GM06990 (cell line): ENCODE results near the gene PLCB3.

ENCODE experiments used
- DNase-seq: peaks from one replicate; pipeline ENCODE4 v3.0.0-alpha.2; 2011; ENCODE audit not compliant: insufficient read length; ENCODE audit errors: extremely low read depth
- H3K27me3 ChIP-seq: replicated peaks from 2 replicates; pipeline ENCODE4 v1.6.0; 2011; ENCODE audit warnings: low read length; ENCODE audit not compliant: control insufficient read depth, insufficient read depth
- H3K36me3 ChIP-seq: 2 replicates; pipeline ENCODE4 v1.5.1; 2011; ENCODE audit warnings: low read length; ENCODE audit not compliant: control insufficient read depth, insufficient read depth
- H3K4me3 ChIP-seq: replicated peaks from 2 replicates; pipeline ENCODE4 v1.5.1; 2011; ENCODE audit warnings: low read depth, mild to moderate bottlenecking, control low read depth, low read length
- TF ChIP-seq, protein P1 (sequence below): IDR thresholded peaks from 2 replicates; pipeline ENCODE4 v1.5.1; 2011; ENCODE audit warnings: low read length, control low read depth, mild to moderate bottlenecking, inconsistent platforms; ENCODE audit not compliant: insufficient read depth, poor library complexity, severe bottlenecking

Gene PLCB3

DNA sequence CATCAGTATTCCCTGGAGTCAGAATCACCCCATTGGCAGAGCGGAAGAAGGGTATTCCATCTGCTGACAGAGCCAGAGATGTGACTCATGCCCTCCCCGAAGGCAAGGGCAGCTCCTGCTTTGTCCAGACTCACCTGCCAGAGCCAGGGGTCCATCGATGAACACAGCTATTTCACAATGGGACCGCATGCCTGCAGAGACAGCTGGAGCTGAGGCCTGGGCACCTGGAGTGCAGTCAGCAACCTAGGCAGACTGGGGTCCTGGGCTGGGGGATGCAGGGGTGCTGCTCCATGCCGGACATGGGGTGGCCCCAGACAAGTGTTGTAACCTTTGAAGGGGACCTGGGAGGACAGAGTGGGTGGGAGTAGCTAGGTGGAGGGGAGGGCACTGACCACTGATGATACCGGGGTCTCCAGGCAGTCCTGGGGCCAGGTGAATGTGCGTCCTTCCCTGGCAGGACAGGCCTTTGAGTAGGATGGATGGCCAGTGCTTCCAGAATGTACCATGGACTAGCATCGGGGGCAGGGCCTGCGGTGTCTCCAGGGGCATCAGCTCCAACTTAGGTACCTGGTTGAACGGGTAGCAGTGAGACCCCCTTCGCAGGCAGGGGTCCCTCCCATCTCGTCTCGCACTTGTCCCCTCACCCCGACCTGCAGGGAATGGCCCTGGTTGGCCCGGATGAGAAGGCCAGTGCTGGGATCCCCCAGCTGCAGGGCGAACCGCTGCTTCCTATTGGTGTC lies 27.0 kb upstream of the PLCB3 start:
- DNase-seq, result no peak
- peak overlapping the region; percentile 94 for H3K4me3 ChIP-seq
- peaks cover 34% of the 10 kb centered on the region for H3K36me3 ChIP-seq
- TF ChIP-seq, protein P1, sequence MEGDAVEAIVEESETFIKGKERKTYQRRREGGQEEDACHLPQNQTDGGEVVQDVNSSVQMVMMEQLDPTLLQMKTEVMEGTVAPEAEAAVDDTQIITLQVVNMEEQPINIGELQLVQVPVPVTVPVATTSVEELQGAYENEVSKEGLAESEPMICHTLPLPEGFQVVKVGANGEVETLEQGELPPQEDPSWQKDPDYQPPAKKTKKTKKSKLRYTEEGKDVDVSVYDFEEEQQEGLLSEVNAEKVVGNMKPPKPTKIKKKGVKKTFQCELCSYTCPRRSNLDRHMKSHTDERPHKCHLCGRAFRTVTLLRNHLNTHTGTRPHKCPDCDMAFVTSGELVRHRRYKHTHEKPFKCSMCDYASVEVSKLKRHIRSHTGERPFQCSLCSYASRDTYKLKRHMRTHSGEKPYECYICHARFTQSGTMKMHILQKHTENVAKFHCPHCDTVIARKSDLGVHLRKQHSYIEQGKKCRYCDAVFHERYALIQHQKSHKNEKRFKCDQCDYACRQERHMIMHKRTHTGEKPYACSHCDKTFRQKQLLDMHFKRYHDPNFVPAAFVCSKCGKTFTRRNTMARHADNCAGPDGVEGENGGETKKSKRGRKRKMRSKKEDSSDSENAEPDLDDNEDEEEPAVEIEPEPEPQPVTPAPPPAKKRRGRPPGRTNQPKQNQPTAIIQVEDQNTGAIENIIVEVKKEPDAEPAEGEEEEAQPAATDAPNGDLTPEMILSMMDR, result no peak
- no peaks in the 10 kb centered on the region for H3K27me3 ChIP-seq

DNA sequence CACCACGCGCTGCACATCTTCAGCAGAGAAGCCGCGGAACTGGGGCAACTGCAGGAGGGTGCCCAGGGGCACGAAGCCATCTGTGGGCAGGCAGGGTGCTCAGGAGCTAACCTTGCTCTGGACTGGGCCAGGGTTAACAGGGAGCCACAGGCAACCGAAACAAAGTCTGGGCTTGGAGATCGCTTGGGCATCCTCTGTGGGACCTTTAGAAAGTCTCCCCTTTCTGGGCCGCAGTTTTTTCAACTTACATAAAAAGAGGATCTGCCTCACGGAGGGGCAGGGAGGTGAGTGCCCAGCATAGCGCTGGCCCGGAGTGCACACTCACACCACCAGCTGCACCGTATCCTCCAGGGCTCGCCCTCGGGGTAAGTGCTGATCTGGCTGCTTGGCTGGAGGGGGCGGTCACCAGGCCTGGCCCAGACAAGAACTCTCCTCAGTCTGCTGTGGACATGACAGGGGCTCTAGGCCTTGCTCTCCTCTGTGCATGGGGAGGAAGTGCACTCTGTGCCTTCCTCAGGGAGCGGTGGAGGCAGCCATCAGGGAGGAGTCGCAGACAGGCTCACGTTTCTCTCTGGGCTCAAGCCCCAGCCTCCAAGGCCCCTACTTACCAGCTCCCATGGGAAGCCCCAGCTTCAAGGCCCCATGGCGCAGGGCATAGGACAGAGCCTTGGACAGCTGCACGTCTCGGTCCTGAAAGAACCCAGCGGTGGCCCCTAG lies 26.3 kb upstream of the PLCB3 start:
- TF ChIP-seq, protein P1, result no peak
- Histone ChIP-seq H3K4me3 (peak overlapping the region; percentile 94), H3K36me3 (peaks cover 29% of the 10 kb centered on the region), H3K27me3 (no peaks in the 10 kb centered on the region)
- no peak for DNase-seq

DNA sequence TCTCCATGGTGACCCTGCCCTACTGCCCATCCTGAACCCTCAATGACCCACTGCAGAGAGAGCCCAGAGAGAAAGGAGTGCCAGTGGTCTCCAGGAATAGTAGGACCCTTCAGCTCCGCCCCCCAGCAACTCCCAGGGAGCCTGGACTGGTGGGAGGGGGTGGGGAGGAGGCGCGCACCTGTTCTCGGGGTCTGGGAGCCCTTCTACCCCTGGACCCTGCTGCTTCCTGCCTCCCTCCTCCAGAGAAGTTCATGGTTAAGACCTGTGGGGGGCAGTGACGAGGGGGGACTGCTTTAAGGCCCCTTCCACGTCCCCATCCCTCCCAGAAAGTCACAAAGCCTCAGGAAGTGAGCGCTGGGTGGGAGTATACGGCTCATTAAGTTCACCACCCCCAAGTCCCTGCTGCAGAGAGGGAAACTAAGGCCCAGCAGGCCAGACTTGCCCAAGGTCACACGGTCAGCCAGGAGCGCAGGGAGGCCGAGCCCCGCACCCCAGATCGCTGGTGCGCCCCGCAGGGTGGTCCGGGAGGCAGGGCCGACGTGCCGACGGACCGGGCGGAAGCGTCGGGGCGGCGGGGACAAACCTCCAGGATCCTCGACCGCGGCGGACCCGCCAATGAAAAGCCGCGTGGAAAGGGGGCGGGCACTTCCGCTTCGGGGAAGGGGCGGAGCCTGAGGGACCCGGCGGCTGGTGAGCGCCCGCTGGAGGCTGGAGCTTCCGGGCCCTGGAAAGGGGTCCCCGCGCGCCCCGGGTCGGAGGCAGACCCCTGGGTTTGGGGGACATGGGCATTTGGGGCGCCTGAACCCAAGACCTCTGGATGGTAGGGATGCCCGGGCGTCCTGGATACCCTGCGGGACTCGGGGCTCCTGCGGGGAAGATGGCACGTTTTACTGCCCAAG lies 25.5 kb upstream of the PLCB3 start, which contains the start of the genes NUDT22 and TRPT1:
NUDT22 (plus strand) TSS at position 667 of the 899 bp plus-strand sequence. CDS start 379 bp downstream, outside the sequence.
TRPT1 (minus strand) TSS at position 579 of the 899 bp plus-strand sequence; CDS start at position 253, 326 bp downstream.
- Histone ChIP-seq H3K36me3 (peaks cover 22% of the 10 kb centered on the region), H3K27me3 (no peaks in the 10 kb centered on the region), H3K4me3 (peak within 1 kb of the TSS; percentile 94)
- DNase-seq, result peak; percentile 92
- TF ChIP-seq, protein P1, result peak; percentile 35

DNA sequence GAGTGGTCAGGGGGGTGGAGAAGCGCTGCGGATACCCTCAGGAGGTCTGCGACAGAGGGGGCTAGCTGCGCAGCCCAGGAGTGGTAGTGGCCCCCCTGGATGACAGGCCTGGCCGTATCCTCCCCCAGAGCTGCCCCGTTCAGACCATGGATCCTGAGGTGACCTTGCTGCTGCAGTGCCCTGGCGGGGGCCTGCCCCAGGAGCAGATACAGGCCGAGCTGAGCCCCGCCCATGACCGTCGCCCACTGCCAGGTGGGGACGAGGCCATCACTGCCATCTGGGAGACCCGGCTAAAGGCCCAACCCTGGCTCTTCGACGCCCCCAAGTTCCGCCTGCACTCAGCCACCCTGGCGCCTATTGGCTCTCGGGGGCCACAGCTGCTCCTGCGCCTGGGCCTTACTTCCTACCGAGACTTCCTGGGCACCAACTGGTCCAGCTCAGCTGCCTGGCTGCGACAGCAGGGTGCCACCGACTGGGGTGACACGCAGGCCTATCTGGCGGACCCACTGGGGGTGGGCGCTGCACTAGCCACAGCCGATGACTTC lies 24.8 kb upstream of the PLCB3 start:
- H3K36me3 ChIP-seq, result peaks cover 17% of the 10 kb centered on the region
- no peaks in the 10 kb centered on the region for H3K27me3 ChIP-seq
- TF ChIP-seq, protein P1, result peak; percentile 6
- DNase-seq, result peak; percentile 82
- H3K4me3 ChIP-seq, result peak overlapping the region; percentile 94

DNA sequence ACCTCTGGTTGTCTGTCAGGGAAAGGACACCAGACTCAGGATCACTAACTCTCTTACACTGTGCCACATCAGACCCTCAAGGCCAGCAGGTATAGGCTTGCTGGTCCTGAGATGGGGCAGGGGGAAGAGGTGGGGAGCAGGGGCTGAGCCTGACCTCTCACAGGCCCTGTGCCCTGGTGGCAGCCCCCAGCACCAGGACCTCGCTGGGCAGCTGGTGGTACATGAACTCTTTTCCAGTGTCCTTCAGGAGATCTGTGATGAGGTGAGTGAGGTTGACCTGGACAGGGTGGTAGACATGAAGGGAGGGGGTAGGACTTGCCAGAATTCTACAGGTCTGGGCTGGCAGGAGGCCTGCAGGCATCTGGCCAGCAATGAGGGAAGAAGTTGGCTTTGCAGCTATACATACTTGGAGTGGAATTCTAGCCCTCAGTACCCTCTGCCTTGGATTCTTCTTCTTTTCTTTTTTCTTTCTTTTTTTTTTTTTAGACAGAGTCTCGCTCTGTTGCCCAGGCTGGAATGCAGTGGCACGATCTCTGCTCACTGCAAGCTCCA lies 23.8 kb upstream of the PLCB3 start:
- TF ChIP-seq, protein P1, result no peak
- Histone ChIP-seq H3K36me3 (peaks cover 16% of the 10 kb centered on the region), H3K27me3 (no peaks in the 10 kb centered on the region), H3K4me3 (peak overlapping the region; percentile 94)
- no peak for DNase-seq
